ENCODE measurements around the gene NTN4. TPM values are rescaled to one million over a fixed set of nuclear protein-coding genes. Genes with fewer than 3 reads are reported as not detected.

NTN4 gene
- total RNA-seq, 4 donors from 2014 or later = 4.0 to 10.0 (median 5.7) TPM

DNA sequence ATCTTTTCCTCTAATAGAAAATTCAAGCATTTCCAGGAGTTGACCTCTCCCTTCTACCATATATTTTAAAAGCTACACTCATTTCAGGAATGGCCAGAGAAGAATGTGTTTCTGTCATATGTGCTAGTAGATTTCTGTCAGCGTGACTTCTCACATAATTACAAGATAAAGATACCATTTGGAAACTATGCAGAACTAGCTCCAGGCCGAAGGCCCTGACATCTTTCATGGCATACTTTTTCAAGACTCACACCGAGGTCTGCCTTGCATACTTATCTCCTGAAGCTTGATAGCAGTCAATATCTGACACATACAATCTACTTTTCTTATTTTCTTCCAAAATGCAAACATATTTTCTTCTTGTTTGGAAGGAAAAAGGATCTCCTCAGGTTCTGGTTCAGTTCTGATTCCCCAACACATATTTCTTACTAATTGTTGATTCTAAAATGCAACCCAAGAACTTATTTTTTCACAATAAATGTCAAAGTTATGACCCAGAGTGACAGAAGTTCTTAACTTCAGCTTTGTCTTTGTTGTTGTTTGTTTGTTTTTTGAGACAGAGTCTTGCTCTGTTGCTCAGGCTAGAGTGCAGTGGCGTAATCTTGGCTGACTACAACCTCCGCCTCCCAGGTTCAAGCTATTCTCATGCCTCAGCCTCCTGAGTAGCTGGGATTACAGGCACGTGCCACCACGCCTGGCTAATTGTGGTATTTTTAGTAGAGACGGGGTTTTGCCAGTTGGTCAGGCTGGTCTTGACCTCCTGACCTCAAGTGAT lies 99.5 kb downstream of the NTN4 start:
- no peaks in the 10 kb centered on the region for H3K4me1 ChIP-seq
- in situ Hi-C loops (cut with MboI; ENCODE audit: low sequenced_read_pairs in 4 of 4) = no loop called here
- H3K36me3 ChIP-seq = no peaks in the 10 kb centered on the region
- no peak overlapping the region for H3K27ac ChIP-seq
- no peak for DNase-seq
- intact Hi-C loops (cut with DNase I; ENCODE audit: low total_unique reads) = no loop called here
- H3K9me3 ChIP-seq = no peaks in the 10 kb centered on the region
- TF ChIP-seq, protein P1, sequence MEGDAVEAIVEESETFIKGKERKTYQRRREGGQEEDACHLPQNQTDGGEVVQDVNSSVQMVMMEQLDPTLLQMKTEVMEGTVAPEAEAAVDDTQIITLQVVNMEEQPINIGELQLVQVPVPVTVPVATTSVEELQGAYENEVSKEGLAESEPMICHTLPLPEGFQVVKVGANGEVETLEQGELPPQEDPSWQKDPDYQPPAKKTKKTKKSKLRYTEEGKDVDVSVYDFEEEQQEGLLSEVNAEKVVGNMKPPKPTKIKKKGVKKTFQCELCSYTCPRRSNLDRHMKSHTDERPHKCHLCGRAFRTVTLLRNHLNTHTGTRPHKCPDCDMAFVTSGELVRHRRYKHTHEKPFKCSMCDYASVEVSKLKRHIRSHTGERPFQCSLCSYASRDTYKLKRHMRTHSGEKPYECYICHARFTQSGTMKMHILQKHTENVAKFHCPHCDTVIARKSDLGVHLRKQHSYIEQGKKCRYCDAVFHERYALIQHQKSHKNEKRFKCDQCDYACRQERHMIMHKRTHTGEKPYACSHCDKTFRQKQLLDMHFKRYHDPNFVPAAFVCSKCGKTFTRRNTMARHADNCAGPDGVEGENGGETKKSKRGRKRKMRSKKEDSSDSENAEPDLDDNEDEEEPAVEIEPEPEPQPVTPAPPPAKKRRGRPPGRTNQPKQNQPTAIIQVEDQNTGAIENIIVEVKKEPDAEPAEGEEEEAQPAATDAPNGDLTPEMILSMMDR (IDR thresholded peaks at IDR 0.05 in 4 of 5, conservative IDR thresholded peaks at IDR 0.05 in 1 of 5) = no peak
- no peak for TF ChIP-seq POLR2A (IDR thresholded peaks at IDR 0.05)
- ATAC-seq = no peak
- no peak overlapping the region for H3K4me3 ChIP-seq
- no peaks in the 10 kb centered on the region for H3K27me3 ChIP-seq

DNA sequence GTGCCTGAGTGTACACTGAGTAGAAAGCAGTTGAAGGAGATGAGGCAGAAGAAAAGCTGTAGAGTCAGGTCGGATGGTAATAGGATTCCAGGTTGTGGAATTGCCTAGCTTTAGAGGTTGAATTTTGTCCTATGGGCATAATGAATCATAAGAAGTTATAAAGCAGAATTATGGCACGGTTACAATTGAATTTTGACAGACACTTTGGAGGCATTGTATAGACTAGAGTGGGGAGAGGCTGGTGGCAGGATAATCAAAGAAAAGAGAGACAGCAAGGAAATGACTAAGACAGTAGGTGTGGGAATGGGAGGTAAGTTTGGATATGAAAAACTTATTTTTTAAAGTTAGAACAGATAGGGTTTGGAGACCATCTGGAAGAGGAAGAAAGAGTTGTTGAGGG lies 102.6 kb downstream of the NTN4 start:
- Histone ChIP-seq H3K4me1 (no peaks in the 10 kb centered on the region), H3K27me3 (no peaks in the 10 kb centered on the region), H3K27ac (no peak overlapping the region), H3K36me3 (no peaks in the 10 kb centered on the region), H3K4me3 (no peak overlapping the region), H3K9me3 (no peaks in the 10 kb centered on the region)
- intact Hi-C loops (cut with DNase I; ENCODE audit: low total_unique reads) (no loop called here), in situ Hi-C loops (cut with MboI; ENCODE audit: low sequenced_read_pairs in 4 of 4) (no loop called here)
- ATAC-seq (no peak), DNase-seq (no peak)
- TF ChIP-seq POLR2A (IDR thresholded peaks at IDR 0.05) = no peak
- TF ChIP-seq, protein P1 (IDR thresholded peaks at IDR 0.05 in 4 of 5, conservative IDR thresholded peaks at IDR 0.05 in 1 of 5) = no peak

DNA sequence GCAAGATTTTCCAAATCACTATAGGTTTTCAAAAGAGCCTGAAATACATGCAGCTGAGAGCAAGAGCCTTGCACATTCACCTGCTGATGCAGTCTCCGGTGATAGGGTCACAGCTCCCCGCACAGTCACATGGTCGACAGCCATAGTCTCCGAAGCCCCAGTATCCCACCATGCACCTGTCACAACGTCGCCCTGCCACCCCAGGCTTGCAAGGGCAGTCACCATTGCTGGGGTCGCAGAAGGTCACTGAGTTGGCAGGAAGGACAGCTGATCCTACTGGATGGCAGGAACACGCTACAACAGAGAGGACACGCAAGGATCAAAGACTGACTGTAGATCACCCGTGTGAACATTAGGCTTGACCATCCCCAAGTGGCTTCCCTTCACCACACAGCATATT lies 107.1 kb downstream of the NTN4 start:
- in situ Hi-C loops (cut with MboI; ENCODE audit: low sequenced_read_pairs in 4 of 4) = no loop called here
- no peak for ATAC-seq

GRCh38 chr12:95681210-95681765 lies 109.3 kb downstream of the NTN4 start:
- Histone ChIP-seq H3K4me1 (no peaks in the 10 kb centered on the region), H3K27me3 (no peaks in the 10 kb centered on the region), H3K36me3 (no peaks in the 10 kb centered on the region), H3K27ac (no peak overlapping the region), H3K9me3 (no peaks in the 10 kb centered on the region), H3K4me3 (no peak overlapping the region)
- intact Hi-C loops (cut with DNase I; ENCODE audit: low total_unique reads) (no loop called here), in situ Hi-C loops (cut with MboI; ENCODE audit: low sequenced_read_pairs in 4 of 4) (no loop called here)
- TF ChIP-seq POLR2A (IDR thresholded peaks at IDR 0.05) = no peak
- TF ChIP-seq, protein P1 (IDR thresholded peaks at IDR 0.05 in 4 of 5, conservative IDR thresholded peaks at IDR 0.05 in 1 of 5) = no peak
- no peak for DNase-seq
- ATAC-seq = no peak

More for the DNA sequence above, 107.1 kb downstream of the NTN4 start:
- Histone ChIP-seq H3K4me3 (no peak overlapping the region), H3K4me1 (no peaks in the 10 kb centered on the region), H3K27me3 (no peaks in the 10 kb centered on the region), H3K27ac (no peak overlapping the region), H3K9me3 (no peaks in the 10 kb centered on the region), H3K36me3 (no peaks in the 10 kb centered on the region)
- no peak for DNase-seq
- TF ChIP-seq POLR2A (IDR thresholded peaks at IDR 0.05) = no peak
- TF ChIP-seq, protein P1 (IDR thresholded peaks at IDR 0.05 in 4 of 5, conservative IDR thresholded peaks at IDR 0.05 in 1 of 5) = no peak
- intact Hi-C loops (cut with DNase I; ENCODE audit: low total_unique reads) = no loop called here
